BE2C (cell line): Measurements from ENCODE around the gene RGS19.

Experiments used
- DNase-seq: peaks from one replicate; pipeline ENCODE4 v3.0.0-alpha.2; 2020
- H3K27me3 ChIP-seq: fragments of 250-450 bp; sonication (Bioruptor Pico); 2 replicates; pipeline ENCODE4 v1.5.1; 2020; ENCODE audit warnings: mild to moderate bottlenecking
- H3K36me3 ChIP-seq: fragments of 250-450 bp; sonication (Bioruptor Pico); 2 replicates; pipeline ENCODE4 v1.5.1; 2020; ENCODE audit warnings: mild to moderate bottlenecking
- H3K4me1 ChIP-seq: fragments of 250-450 bp; sonication (Bioruptor Pico); 2 replicates; pipeline ENCODE4 v1.5.1; 2020
- H3K4me3 ChIP-seq: 2 replicates; pipeline ENCODE4 v1.5.1; 2011; ENCODE audit warnings: low read depth, low read length
- H3K9me3 ChIP-seq: fragments of 250-450 bp; sonication (Bioruptor Pico); 2 replicates; pipeline ENCODE4 v1.5.1; 2020
- CTCF ChIP-seq: IDR thresholded peaks from 2 replicates; pipeline ENCODE4 v1.5.1; 2012; ENCODE audit warnings: mild to moderate bottlenecking, low read depth, low read length

The RGS19 gene

GRCh38 chr20:64051033-64051452 lies 28.3 kb downstream of the RGS19 start:
- Histone ChIP-seq H3K4me3 (no peak overlapping the region), H3K27me3 (peaks cover 10% of the 10 kb centered on the region), H3K9me3 (no peaks in the 10 kb centered on the region), H3K4me1 (peaks cover 42% of the 10 kb centered on the region), H3K36me3 (no peaks in the 10 kb centered on the region)
- no peak for TF ChIP-seq CTCF
- DNase-seq: no peak

- H3K9me3 ChIP-seq: no peaks in the 10 kb centered on the region
- TF ChIP-seq CTCF: no peak
- H3K4me1 ChIP-seq: peaks cover 44% of the 10 kb centered on the region
- no peak overlapping the region; the same call in 1 of the 2 replicates for H3K4me3 ChIP-seq
- no peak for DNase-seq
- H3K36me3 ChIP-seq: no peaks in the 10 kb centered on the region
- peaks cover 10% of the 10 kb centered on the region for H3K27me3 ChIP-seq
These were observed 28.9 kb downstream of the RGS19 start for GRCh38 chr20:64050261-64051032.

- Histone ChIP-seq H3K4me1 (peaks cover 45% of the 10 kb centered on the region), H3K27me3 (peaks cover 10% of the 10 kb centered on the region), H3K4me3 (peak overlapping the region; percentile 36), H3K9me3 (no peaks in the 10 kb centered on the region), H3K36me3 (no peaks in the 10 kb centered on the region)
- DNase-seq: no peak
- no peak for TF ChIP-seq CTCF
These were observed 29.4 kb downstream of the RGS19 start for GRCh38 chr20:64049878-64050260.

DNA sequence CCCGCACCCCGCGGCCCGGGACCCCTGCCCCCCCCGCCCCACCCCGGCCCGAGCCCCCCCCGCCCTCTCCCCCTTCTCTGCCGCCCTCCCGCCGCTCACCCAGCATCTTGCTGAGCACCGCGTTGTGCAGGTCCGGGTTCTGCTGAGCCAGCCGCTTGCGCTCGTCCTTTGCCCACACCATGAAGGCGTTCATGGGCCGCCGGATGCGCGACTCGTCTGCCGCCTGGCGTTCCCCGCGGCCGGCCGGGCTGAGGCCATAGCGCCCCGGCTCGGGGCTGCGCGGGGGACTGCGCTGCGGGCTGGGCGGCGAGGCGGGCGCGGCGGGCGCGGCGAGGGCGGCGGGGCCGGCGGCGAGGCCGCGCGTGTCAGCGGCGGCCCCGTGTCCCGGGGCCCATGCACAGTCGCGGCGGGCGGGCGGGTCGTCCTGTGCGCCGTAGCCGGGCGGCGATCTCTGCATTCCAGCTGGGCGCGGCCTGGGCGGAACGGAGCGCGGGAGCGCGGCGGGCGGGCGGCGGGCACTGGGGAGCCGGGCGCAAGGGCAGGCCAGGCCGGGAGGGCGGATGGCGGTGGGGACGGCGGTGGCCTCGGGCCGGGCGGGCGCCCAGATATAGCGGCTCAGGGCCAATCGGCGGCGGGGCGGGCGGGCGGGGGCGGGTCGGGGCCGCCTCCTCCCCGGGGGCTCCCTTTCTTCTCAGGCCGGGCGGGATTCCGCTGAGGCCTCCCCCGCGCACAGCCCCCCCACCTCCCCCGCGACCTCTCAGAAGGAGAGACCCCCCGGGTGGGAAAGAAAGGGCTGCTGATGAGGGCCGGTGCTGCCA lies 30.0 kb downstream of the RGS19 start, which contains the start of gene SOX18:
Gene SOX18, minus strand, starts transcription at position 580 of the 818 bp plus-strand sequence. Its CDS starts 123 bp downstream, at position 457.
- DNase-seq: peak; percentile 71

DNA sequence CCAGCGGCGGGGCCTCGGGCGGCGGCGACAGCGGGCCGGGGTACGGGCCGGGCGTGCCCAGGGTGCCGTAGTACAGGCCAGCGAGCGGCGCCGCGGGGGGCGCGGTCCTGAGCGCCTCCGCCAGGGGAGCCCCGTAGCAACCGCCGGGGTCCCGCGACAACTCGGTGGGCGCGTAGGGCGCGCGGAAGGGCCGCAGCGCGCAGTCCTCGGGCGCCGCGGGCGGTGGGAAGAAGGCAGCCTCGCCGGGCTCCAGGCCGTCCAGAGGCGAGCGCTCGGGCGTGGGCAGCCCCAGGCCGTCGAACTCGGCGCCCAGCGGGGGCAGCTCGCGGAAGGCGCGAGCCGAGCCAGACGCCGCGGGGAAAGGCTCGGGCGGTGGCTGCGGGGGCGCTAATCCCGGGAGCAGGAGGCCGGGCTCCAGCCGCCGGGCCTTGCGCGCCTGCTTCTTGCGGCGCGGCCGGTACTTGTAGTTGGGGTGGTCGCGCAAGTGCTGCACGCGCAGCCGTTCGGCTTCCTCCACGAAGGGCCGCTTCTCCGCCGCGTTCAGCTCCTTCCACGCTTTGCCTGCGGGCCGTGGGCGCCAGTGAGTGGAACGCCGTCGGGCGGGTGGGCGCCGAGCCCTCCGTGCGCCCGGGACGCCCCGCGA lies 30.8 kb downstream of the RGS19 start:
- peak overlapping the region; percentile 53 for H3K4me3 ChIP-seq
- DNase-seq: peak; percentile 41
- peaks cover 42% of the 10 kb centered on the region for H3K4me1 ChIP-seq
- peaks cover 10% of the 10 kb centered on the region for H3K27me3 ChIP-seq
- H3K36me3 ChIP-seq: no peaks in the 10 kb centered on the region
- no peaks in the 10 kb centered on the region for H3K9me3 ChIP-seq
- TF ChIP-seq CTCF: no peak

More for the DNA sequence above, 30.0 kb downstream of the RGS19 start, which contains the start of gene SOX18:
- H3K4me3 ChIP-seq: peak within 1 kb of the TSS; percentile 53
- peaks cover 10% of the 10 kb centered on the region for H3K27me3 ChIP-seq
- no peak for TF ChIP-seq CTCF
- no peaks in the 10 kb centered on the region for H3K36me3 ChIP-seq
- no peaks in the 10 kb centered on the region for H3K9me3 ChIP-seq
- H3K4me1 ChIP-seq: peaks cover 47% of the 10 kb centered on the region
